Panc1 (cell line): ENCODE results near the gene TMEM129.

Experiments
- TF ChIP-seq, protein P1 (sequence below), 2 experiments: IDR thresholded peaks; 2 replicates each; pipeline ENCODE4 v1.6.1; 2011 to 2012; ENCODE audit warnings: low read depth in 2 of 2, control low read depth in 1 of 2, low read length in 1 of 2, mild to moderate bottlenecking in 1 of 2, moderate library complexity in 1 of 2; ENCODE audit not compliant: insufficient read depth in 1 of 2
- TF ChIP-seq, protein P2 (sequence below): fragments of 450-650 bp; IDR thresholded peaks from 2 replicates; pipeline ENCODE4 v1.5.1; 2017; ENCODE audit warnings: mild to moderate bottlenecking

DNA sequence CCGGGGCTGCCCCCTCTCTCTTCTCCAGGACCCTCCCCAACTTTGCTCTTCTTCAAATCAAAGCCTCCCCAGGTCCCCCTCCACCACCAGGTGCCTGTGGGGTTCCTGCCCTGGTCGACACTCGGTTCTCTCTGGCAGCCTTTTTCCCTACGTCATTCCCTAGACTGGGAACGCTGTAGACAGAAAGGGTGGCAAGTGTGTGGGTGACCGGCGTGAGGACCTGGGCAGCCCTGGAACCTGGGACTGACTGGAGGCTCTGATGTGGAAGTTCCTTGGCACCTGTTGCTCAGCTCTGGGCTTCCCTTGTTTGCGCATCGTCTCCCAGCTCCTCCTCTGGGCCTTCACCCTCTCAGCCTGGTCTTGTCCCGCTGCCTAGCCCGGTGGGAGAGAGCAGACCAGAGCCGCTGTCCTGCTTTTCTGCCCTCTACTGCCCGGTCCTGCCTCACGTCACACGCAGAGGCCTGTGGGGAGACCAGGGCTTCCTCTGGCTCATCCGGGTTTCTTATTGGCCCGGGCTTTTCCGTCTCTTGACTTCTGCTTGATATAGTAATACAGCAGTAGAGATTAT, 1.5 kb upstream of the TMEM129 start:
- TF ChIP-seq, protein P1, sequence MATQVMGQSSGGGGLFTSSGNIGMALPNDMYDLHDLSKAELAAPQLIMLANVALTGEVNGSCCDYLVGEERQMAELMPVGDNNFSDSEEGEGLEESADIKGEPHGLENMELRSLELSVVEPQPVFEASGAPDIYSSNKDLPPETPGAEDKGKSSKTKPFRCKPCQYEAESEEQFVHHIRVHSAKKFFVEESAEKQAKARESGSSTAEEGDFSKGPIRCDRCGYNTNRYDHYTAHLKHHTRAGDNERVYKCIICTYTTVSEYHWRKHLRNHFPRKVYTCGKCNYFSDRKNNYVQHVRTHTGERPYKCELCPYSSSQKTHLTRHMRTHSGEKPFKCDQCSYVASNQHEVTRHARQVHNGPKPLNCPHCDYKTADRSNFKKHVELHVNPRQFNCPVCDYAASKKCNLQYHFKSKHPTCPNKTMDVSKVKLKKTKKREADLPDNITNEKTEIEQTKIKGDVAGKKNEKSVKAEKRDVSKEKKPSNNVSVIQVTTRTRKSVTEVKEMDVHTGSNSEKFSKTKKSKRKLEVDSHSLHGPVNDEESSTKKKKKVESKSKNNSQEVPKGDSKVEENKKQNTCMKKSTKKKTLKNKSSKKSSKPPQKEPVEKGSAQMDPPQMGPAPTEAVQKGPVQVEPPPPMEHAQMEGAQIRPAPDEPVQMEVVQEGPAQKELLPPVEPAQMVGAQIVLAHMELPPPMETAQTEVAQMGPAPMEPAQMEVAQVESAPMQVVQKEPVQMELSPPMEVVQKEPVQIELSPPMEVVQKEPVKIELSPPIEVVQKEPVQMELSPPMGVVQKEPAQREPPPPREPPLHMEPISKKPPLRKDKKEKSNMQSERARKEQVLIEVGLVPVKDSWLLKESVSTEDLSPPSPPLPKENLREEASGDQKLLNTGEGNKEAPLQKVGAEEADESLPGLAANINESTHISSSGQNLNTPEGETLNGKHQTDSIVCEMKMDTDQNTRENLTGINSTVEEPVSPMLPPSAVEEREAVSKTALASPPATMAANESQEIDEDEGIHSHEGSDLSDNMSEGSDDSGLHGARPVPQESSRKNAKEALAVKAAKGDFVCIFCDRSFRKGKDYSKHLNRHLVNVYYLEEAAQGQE (IDR thresholded peaks at IDR 0.05; ENCODE audit: insufficient read depth in 1 of 2, low read depth in 2 of 2, low read length in 1 of 2): no peak
- TF ChIP-seq, protein P2, sequence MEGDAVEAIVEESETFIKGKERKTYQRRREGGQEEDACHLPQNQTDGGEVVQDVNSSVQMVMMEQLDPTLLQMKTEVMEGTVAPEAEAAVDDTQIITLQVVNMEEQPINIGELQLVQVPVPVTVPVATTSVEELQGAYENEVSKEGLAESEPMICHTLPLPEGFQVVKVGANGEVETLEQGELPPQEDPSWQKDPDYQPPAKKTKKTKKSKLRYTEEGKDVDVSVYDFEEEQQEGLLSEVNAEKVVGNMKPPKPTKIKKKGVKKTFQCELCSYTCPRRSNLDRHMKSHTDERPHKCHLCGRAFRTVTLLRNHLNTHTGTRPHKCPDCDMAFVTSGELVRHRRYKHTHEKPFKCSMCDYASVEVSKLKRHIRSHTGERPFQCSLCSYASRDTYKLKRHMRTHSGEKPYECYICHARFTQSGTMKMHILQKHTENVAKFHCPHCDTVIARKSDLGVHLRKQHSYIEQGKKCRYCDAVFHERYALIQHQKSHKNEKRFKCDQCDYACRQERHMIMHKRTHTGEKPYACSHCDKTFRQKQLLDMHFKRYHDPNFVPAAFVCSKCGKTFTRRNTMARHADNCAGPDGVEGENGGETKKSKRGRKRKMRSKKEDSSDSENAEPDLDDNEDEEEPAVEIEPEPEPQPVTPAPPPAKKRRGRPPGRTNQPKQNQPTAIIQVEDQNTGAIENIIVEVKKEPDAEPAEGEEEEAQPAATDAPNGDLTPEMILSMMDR: no peak
